Colonic mucosa (tissue), 4 donors: Measurements from ENCODE around the gene ICOS. TPM values are rescaled to one million over a fixed set of nuclear protein-coding genes. Genes with fewer than 3 reads are reported as not detected.
"Not testable (repeated sequence)": the region's sequence is repeated elsewhere in the genome, so short reads cannot be mapped to it uniquely, and the experiment has no call there.

Experiments used
- DNase-seq: peaks from one replicate; pipeline ENCODE4 v3.0.0-alpha.2; 2020
- H3K27ac ChIP-seq: fragments of 200-600 bp; one replicate; pipeline ENCODE4 v1.8.0; 2021
- H3K27me3 ChIP-seq: fragments of 200-600 bp; one replicate; pipeline ENCODE4 v1.8.0; 2021
- H3K36me3 ChIP-seq: fragments of 200-600 bp; one replicate; pipeline ENCODE4 v1.8.0; 2021
- H3K4me1 ChIP-seq: fragments of 200-600 bp; one replicate; pipeline ENCODE4 v1.8.0; 2021; ENCODE audit warnings: mild to moderate bottlenecking
- H3K4me3 ChIP-seq: fragments of 200-600 bp; one replicate; pipeline ENCODE4 v1.8.0; 2021
- H3K9ac ChIP-seq, 2 donors: one replicate each; pipeline ENCODE4 v1.7.0; 2013; ENCODE audit warnings: control low read depth in 2 of 2, low read depth in 2 of 2, low read length in 2 of 2
- H3K9me3 ChIP-seq: fragments of 200-600 bp; one replicate; pipeline ENCODE4 v1.8.0; 2021
- CTCF ChIP-seq: fragments of 200-600 bp; IDR thresholded peaks from one replicate; pipeline ENCODE4 v1.8.0; 2022; ENCODE audit warnings: antibody characterized with exemption, mild to moderate bottlenecking
- intact Hi-C: fragments of 100-400 bp; cut with DNase I; formaldehyde crosslinking; loops from one replicate; pipeline ENCODE4 v1.14.1; 2022
- total RNA-seq, 2 donors: library from RNA; stranded (reverse); fragmentation: NEBNext Ultra II Directional in 1 of 2; extraction: Animal tissue kit (Norgen Biotek cat#: 25700) in 1 of 2; gene quantifications; one replicate each; pipeline ENCODE4 v1.2.1, GENCODE V29; 2021
- donor health status: healthy.
- donor health status: DM: no; HTN: no; CAD: no.
- donor health status: DM: no; HTN: no; CAD: no.

ICOS gene
- total RNA-seq, 2 donors from 2014 or later, result 0.32 to 0.69 TPM

DNA sequence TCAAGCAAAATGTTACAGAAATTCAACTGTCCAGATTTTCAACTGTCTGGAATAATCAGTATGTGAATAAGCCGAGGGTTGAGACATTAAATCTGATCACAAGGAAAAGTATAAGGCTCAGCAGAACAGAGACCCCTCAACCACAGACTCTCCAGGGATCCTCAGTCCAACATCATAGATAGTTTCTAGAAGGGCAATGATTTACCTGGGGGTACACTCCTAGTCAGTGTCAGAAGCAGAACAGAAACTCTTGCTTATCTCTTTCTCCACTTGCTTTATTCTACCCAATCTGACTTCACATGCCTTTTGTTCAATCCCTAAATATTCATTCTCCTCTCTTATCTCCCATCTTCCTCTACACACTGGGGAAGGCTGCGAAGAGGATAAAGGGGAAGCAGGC is 36.4 kb downstream of the ICOS start:
- Histone ChIP-seq H3K27me3 (no peaks in the 10 kb centered on the region), H3K27ac (no peak overlapping the region), H3K9me3 (no peaks in the 10 kb centered on the region), H3K9ac (no peak overlapping the region), H3K4me3 (no peak overlapping the region), H3K4me1 (no peaks in the 10 kb centered on the region), H3K36me3 (no peaks in the 10 kb centered on the region)
- intact Hi-C loops, result no loop called here
- TF ChIP-seq CTCF, result no peak
- DNase-seq, result no peak

- no peaks in the 10 kb centered on the region for H3K9me3 ChIP-seq
- no peak for TF ChIP-seq CTCF
- H3K4me3 ChIP-seq, result no peak overlapping the region
- H3K4me1 ChIP-seq, result no peaks in the 10 kb centered on the region
- H3K9ac ChIP-seq, result no peak overlapping the region
- H3K27me3 ChIP-seq, result no peaks in the 10 kb centered on the region
- no peaks in the 10 kb centered on the region for H3K36me3 ChIP-seq
- DNase-seq, result no peak
- intact Hi-C loops, result no loop called here
- no peak overlapping the region for H3K27ac ChIP-seq
These were observed 37.1 kb downstream of the ICOS start for GRCh38 chr2:203973676-203974075.

DNA sequence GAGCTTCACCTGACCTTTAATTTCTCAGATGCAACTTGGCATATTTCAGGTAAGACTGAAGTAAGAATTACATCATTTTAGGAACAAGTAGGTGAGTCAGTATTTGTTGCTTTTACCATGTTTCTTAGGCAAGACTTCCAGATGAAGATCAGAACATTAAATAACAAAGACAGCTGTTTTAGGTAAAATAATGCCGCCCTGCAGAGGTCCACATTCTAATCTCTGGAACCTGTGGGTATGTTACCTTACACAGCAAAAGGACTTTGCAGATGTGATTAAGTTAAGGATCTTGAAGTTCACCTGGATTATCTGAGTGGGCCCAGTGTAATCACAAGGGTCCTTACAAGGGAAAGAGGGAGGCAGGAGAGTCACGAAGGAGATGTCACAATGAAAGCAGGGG is 39.3 kb downstream of the ICOS start:
- no peak for TF ChIP-seq CTCF
- H3K27me3 ChIP-seq, result no peaks in the 10 kb centered on the region
- no peak overlapping the region for H3K4me3 ChIP-seq
- intact Hi-C loops, result no loop called here
- DNase-seq, result no peak
- no peaks in the 10 kb centered on the region for H3K9me3 ChIP-seq
- no peak overlapping the region for H3K27ac ChIP-seq
- no peaks in the 10 kb centered on the region for H3K36me3 ChIP-seq
- no peak overlapping the region for H3K9ac ChIP-seq
- H3K4me1 ChIP-seq, result no peaks in the 10 kb centered on the region

GRCh38 chr2:203982276-203982675 is 45.7 kb downstream of the ICOS start:
- intact Hi-C loops, result no loop called here
- H3K27me3 ChIP-seq, result no peaks in the 10 kb centered on the region
- H3K9ac ChIP-seq, result no peak overlapping the region
- no peak for DNase-seq
- no peak overlapping the region for H3K4me3 ChIP-seq
- no peak for TF ChIP-seq CTCF
- H3K27ac ChIP-seq, result no peak overlapping the region
- no peaks in the 10 kb centered on the region for H3K4me1 ChIP-seq
- no peaks in the 10 kb centered on the region for H3K9me3 ChIP-seq
- H3K36me3 ChIP-seq, result no peaks in the 10 kb centered on the region

- Histone ChIP-seq H3K27ac (no peak overlapping the region), H3K36me3 (no peaks in the 10 kb centered on the region), H3K4me3 (no peak overlapping the region), H3K4me1 (no peaks in the 10 kb centered on the region), H3K27me3 (no peaks in the 10 kb centered on the region), H3K9ac (no peak overlapping the region), H3K9me3 (no peaks in the 10 kb centered on the region)
- no peak for DNase-seq
- intact Hi-C loops, result no loop called here
- TF ChIP-seq CTCF, result no peak
These were observed 46.6 kb downstream of the ICOS start for GRCh38 chr2:203983064-203983715.

DNA sequence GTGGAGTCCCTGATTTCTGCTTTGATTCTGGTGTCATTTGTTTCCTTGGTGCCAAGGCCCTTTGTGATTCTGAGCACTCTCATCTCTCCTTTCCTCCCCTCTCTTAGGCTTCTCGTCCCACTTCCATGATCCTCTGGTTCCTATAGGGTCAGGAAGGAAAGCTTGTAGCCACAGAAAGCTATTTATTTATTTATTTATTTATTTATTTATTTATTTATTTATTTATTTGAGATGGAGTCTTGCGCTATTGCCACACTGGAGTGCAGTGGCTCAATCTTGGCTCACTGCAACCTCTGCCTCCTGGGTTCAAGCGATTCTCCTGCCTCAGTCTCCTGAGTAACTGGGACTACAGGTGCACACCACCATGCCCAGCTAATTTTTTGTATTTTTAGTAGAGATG is 49.4 kb downstream of the ICOS start:
- intact Hi-C loops, H3K4me3 ChIP-seq, H3K36me3 ChIP-seq, H3K9me3 ChIP-seq, H3K27me3 ChIP-seq, DNase-seq, H3K9ac ChIP-seq, H3K27ac ChIP-seq, H3K4me1 ChIP-seq: not testable (repeated sequence)
